Stimulated activated CD4-positive, alpha-beta T cell treated with anti-CD3 and anti-CD28 coated beads, TNF-alpha, amount 100 ng/mL, for 24 hours (primary cell): ENCODE measurements around the gene GNB4.

Source experiments
- DNase-seq, 3 experiments: peaks; one replicate each; pipeline ENCODE4 v3.0.0-alpha.2; 2020; ENCODE audit warnings: low read depth in 3 of 3

Gene GNB4

DNA sequence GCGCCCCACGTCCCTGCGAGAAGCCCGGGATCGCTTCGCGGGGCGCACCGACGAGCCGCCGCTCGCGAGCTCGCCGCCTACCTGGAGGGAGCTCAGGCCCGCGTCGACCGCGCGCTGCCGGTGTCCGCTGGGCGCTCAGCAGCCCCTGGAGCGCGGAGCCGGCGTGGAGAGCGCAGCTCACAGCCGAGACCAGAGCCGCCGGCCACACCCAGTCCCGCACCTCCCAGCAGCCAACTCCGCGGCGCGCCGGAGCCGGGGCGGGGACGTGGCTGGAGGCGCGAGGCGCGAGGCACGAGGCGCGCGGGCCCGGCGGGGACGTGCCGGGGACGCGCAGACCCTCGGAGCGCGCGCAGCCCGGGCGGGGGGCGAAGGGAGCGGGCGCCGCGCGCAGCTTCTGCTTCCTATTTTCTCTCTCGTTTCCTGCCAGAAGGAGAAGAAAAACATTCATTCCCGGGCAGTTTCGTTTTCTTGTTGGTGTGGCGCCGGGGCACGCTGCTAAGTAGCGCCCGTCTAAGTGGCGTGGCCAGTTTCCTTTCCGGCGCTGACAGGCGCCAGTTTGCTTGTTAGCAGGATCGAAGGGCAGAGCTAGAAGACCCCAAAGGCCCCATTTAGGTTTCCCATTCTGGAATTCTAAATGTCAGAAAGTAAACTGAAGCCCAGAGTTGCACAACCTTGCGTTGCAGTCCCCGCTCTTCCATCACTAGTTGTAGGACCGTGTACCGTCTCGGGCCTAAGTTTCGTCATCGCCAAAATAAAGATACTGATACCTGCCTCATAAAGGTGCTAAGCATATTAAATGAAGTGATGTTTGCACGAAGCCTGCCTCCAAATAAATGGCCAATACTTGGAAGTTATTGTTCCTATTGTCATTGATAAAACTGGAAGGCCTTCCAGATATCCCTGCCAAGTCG, at the start of gene GNB4:
Gene GNB4, minus strand, starts transcription at position 206 of the 911 bp plus-strand sequence. CDS start 25,270 bp downstream, outside the sequence.
- DNase-seq: peak in 2 of 3 experiments; percentile 11 to 37

- DNase-seq: no peak
Measured at GRCh38 chr3:179495483-179495882, 44.2 kb upstream of the GNB4 start.

- no peak for DNase-seq
Measured at GRCh38 chr3:179493260-179493659, 42.0 kb upstream of the GNB4 start.

DNA sequence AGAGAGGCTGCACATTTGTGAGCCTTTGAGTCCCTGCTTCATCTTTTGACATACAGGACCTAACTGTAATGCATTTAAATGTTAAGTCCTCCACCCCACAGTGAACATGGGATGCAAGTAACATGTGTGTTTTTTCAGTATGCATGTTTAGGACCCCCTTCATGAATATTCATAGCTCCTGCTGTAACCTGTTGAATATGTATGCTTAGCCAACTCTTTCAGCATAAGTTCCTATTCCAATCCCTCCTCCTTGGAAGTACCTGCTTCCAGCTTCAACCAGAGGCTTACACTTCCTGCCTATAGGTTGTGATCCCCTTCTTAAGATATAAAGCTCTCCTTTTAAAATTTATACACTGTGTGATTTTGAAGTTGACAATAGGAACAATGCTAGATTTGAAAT, 36.9 kb upstream of the GNB4 start:
- DNase-seq: no peak

- no peak for DNase-seq
Measured at GRCh38 chr3:179486806-179487205, 35.5 kb upstream of the GNB4 start.

- DNase-seq: no peak
Measured at GRCh38 chr3:179482857-179483256, 31.6 kb upstream of the GNB4 start.

- no peak for DNase-seq
Measured at GRCh38 chr3:179476215-179476614, 24.9 kb upstream of the GNB4 start.

DNA sequence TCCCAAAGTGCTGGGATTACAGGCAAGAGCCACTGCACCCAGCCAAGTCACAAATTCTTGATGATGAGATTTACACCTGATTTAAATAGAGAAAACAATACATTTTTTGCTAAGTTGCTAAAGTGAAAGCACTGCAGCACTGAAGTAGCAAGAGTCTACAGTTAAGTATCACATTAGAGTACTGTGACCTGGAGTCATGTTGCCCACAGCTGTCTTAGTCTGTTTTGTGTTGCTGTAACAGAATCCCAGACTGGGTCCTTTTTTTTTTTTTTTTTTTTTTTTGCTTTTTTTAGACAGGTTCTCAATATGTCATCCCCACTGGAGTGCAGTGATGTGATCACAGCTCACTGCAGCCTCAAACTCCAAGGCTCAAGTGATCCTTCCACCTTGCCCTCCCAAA, 23.2 kb upstream of the GNB4 start:
- no peak for DNase-seq

DNA sequence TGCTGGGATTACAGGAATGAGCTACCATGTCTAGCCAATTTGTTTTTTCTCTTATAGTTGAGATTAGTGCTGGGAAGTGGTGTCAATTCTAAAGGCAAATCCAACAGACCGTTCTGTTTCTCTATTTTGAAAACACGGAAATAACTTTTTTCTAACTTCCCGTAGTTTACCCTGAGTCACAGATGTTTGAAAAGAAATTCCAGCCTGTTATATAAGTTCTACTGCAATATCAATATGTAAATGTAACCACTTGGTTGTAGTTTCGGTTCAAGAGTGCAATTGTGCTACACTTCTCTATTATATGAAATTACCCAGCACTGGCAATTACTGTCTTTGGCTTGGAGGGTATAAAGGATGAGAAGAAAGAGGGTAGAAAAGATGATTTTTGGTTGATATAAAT, 22.3 kb upstream of the GNB4 start:
- DNase-seq: no peak

GRCh38 chr3:179464323-179465092, 13.2 kb upstream of the GNB4 start:
- DNase-seq: peak in 1 of 3 experiments; percentile 16

GRCh38 chr3:179463319-179463718, 12.0 kb upstream of the GNB4 start:
- DNase-seq: no peak

DNA sequence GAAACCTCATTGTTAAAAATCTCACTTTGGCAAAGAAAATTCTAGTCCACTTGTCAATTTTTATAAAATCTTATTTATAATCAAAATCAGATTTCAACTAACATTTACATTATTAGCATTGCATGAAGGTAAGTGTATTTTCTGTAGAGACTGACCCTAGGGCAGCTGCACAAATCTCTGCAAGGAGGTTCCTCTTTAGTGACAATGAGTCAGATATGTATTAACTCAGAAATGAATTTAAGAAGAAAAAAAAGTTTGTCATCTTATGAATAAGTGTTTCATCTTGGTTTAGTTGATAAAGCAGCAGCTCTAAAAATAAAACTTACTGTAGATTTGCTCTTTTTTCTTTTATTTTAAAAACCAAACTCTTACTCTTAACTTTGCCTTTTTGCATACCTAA, 9.0 kb upstream of the GNB4 start:
- no peak for DNase-seq

DNA sequence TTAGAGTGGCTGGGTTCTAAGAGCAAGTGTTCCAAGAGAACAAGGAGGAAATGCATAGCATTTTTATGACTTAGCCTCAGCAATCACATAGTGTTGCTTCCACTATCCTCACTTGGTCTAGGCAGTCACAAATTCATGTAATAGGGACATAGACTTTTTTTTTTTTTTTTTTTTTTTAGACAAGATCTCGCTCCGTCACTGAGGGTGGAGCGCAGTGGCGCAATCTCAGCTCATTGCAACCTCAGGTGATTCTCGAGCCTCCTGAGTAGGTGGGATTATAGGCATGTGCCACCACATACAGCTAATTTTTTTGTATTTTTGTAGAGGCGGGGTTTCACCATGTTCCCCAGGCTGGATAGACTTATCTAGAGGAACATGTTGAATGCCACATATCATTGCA, 4.7 kb upstream of the GNB4 start:
- DNase-seq: no peak

DNA sequence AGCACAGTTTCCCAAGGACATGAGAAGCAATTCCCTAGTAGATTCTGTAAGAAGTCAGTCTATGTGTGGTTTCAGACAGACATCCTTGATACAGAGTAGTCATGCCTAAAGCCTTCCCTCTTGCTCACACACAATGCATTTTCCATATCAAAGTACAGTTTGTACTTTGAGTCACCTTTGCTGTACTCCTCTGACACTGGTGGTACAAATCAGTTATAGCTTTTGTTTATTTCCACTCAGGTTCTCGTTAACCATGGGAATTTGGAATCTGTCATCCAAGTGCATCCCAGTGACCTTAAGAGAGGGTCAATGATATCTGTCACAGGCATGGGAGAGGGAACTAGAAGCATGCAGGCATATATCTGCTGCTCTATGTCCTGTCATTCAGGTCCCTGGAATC, 3.6 kb upstream of the GNB4 start:
- DNase-seq: no peak

- no peak for DNase-seq
Measured at GRCh38 chr3:179453967-179454366, 2.7 kb upstream of the GNB4 start.

GRCh38 chr3:179452872-179453271, 1.6 kb upstream of the GNB4 start:
- DNase-seq: no peak

DNA sequence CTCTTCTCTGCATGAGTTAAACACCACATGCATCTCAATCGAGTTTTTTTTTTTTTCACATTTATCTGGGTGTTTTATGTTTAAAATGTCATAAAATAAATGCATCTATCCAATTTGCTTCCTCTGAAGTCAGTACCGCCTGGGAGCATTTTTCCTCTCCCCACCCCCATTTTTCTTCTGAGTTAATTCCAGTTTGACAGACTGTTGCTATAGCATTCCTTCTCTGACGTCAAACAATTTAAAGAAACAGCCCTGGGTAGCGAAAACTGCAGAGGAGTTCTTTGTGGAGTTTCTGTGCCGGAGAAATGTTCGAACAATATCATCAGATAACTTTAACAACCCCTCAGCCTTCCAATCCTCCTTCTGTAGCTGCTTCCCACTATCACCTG, 900 bp upstream of the GNB4 start:
- no peak for DNase-seq

DNA sequence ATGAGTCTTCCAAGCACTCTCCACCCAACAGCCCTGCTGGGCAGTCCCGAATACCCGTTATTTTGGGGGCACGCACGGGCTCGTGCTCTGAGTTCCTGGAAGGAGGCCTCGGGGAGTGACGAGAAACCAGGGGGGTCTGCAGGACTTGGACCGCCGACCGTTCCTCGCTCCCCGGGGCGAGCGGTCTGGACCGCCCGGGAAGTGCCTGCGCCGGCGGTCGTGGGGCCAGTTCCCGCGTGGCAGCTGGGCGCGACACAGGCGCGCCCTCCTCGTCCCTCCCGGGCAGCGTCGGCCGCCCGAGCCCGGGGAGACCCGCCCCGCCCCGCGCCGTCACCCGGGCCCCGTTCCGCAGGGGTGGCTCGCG, 387 bp downstream of the GNB4 start:
- peak in 1 of 3 experiments; percentile 0 for DNase-seq

DNA sequence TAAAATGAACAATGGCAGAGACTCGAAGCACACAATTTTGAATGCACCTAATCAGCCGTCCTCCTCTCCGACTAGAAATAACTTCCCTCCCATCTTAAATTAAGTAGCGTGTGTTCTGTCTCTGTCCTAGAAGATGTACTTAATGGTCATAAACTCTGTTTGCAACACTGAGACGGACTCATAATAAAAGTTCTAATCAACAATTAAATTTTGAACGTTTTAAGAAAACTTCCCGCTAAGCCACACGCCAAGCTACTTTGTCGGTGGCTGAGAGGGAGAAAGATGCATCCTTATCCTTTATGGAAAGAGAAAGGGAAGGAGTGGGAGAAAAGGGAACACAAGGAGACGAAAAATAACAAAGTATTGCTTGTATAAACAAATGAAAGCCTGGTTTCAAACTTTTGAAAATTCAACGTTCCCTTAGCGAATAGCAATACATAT, 989 bp downstream of the GNB4 start:
- DNase-seq: no peak

- no peak for DNase-seq
Measured at GRCh38 chr3:179449636-179450035, 1.6 kb downstream of the GNB4 start.

GRCh38 chr3:179447251-179447650, 4.0 kb downstream of the GNB4 start:
- no peak for DNase-seq

GRCh38 chr3:179446501-179446900, 4.8 kb downstream of the GNB4 start:
- DNase-seq: no peak

DNA sequence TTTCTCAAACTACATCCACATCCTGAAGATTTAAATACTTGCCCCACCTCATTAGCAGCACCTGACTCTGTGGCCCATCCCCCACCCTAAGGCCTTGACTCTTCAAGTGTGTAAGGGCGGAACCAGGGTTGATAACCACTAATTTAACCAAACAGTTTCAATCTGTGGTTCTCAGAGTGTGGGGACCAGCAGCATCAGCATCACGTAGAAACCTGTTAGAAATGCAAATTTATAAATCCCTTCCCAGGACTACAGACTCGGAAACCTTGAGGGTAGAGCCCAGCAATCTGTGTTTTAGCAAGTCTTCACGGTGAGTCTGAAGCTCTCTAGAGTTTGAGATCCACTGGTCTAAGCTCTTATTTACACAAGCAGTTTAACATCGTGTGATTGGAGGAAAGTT, 12.4 kb downstream of the GNB4 start:
- DNase-seq: no peak
